Neuronal stem cell (in vitro differentiated cells): ENCODE data around the gene C10orf53.
A peak's percentile ranks its signal among the peaks of the same experiment; 100 is the strongest.

Experiments
- DNase-seq: peaks from one replicate; pipeline ENCODE4 v3.0.0-alpha.2; 2013; ENCODE audit warnings: low spot score
- H2AFZ ChIP-seq: one replicate; pipeline ENCODE4 v1.6.1; 2013; ENCODE audit warnings: mild to moderate bottlenecking, low read length, inconsistent platforms
- H2AK5ac ChIP-seq: 2 replicates; pipeline ENCODE4 v1.6.1; 2013; ENCODE audit warnings: low read depth, mild to moderate bottlenecking, inconsistent platforms, low read length, moderate library complexity, mixed read lengths
- H2BK120ac ChIP-seq: 2 replicates; pipeline ENCODE4 v1.6.1; 2013; ENCODE audit warnings: low read depth, mild to moderate bottlenecking, inconsistent platforms, low read length, moderate library complexity, mixed read lengths
- H2BK12ac ChIP-seq: one replicate; pipeline ENCODE4 v1.6.1; 2013; ENCODE audit warnings: low read length, inconsistent platforms
- H2BK15ac ChIP-seq: 2 replicates; pipeline ENCODE4 v1.6.1; 2013; ENCODE audit warnings: mild to moderate bottlenecking, low read length, inconsistent platforms, mixed read lengths
- H2BK5ac ChIP-seq: one replicate; pipeline ENCODE4 v1.6.1; 2013; ENCODE audit warnings: inconsistent platforms, mild to moderate bottlenecking, low read length, moderate library complexity
- H3K14ac ChIP-seq: one replicate; pipeline ENCODE4 v1.6.1; 2013; ENCODE audit warnings: low read length, inconsistent platforms
- H3K18ac ChIP-seq: 2 replicates; pipeline ENCODE4 v1.6.1; 2013; ENCODE audit warnings: low read length, inconsistent platforms
- H3K23ac ChIP-seq: 2 replicates; pipeline ENCODE4 v1.6.1; 2013; ENCODE audit warnings: low read depth, mild to moderate bottlenecking, mixed read lengths, low read length, inconsistent platforms; ENCODE audit not compliant: poor library complexity
- H3K27ac ChIP-seq: replicated peaks from 3 replicates; pipeline ENCODE4 v1.5.1; 2013; ENCODE audit warnings: low read length, inconsistent platforms
- H3K27me3 ChIP-seq, 3 experiments: 2 replicates each; pipeline ENCODE4 v1.6.1; 2013; ENCODE audit warnings: low read length in 3 of 3, mild to moderate bottlenecking in 2 of 3, inconsistent platforms in 1 of 3, low read depth in 1 of 3, mixed read lengths in 1 of 3, moderate library complexity in 1 of 3; ENCODE audit not compliant: control insufficient read depth in 3 of 3, insufficient read depth in 3 of 3
- H3K36me3 ChIP-seq, 2 donors: replicated peaks in 1 of 2; 2 replicates each; pipeline ENCODE4 v1.6.1; 2013; ENCODE audit warnings: low read length in 2 of 2; ENCODE audit not compliant: control insufficient read depth in 2 of 2, insufficient read depth in 2 of 2
- H3K4ac ChIP-seq: 2 replicates; pipeline ENCODE4 v1.6.1; 2013; ENCODE audit warnings: inconsistent platforms, mild to moderate bottlenecking, low read length, moderate library complexity
- H3K4me1 ChIP-seq, 2 donors: 1 replicate in 1 of 2; 2 replicates in 1 of 2; pipeline ENCODE4 v1.6.1; 2013; ENCODE audit warnings: low read length in 2 of 2, low read depth in 1 of 2; ENCODE audit not compliant: control insufficient read depth in 2 of 2, insufficient read depth in 1 of 2
- H3K4me2 ChIP-seq: one replicate; pipeline ENCODE4 v1.6.1; 2013; ENCODE audit warnings: mild to moderate bottlenecking, low read length, inconsistent platforms; ENCODE audit not compliant: insufficient read depth, poor library complexity, severe bottlenecking
- H3K4me3 ChIP-seq, 2 donors: 2 replicates each; pipeline ENCODE4 v1.5.1; 2013; ENCODE audit warnings: low read length in 2 of 2, mild to moderate bottlenecking in 2 of 2, inconsistent platforms in 1 of 2, moderate library complexity in 1 of 2
- H3K79me1 ChIP-seq: one replicate; pipeline ENCODE4 v1.6.1; 2013; ENCODE audit warnings: low read depth, mild to moderate bottlenecking, inconsistent platforms, low read length, moderate library complexity
- H3K9ac ChIP-seq: one replicate; pipeline ENCODE4 v1.6.1; 2013; ENCODE audit warnings: mild to moderate bottlenecking, low read depth, low read length, inconsistent platforms; ENCODE audit not compliant: poor library complexity
- H3K9me3 ChIP-seq, 2 donors: replicated peaks in 1 of 2; 2 replicates each; pipeline versions ENCODE3 to v1.6.1; 2013; ENCODE audit warnings: low read length in 2 of 2, mild to moderate bottlenecking in 2 of 2, inconsistent platforms in 1 of 2, low read depth in 1 of 2, mixed read lengths in 1 of 2, moderate library complexity in 1 of 2; ENCODE audit not compliant: control insufficient read depth in 2 of 2, insufficient read depth in 1 of 2
- H4K8ac ChIP-seq: one replicate; pipeline ENCODE4 v1.6.1; 2013; ENCODE audit warnings: low read depth, mild to moderate bottlenecking, inconsistent platforms, low read length, moderate library complexity
- H4K91ac ChIP-seq: one replicate; pipeline ENCODE4 v1.6.1; 2013; ENCODE audit warnings: low read length, low read depth, mild to moderate bottlenecking, inconsistent platforms; ENCODE audit not compliant: poor library complexity
- WGBS, 2 donors: extraction: QIAGEN DNeasy Blood & Tissue Kit; methylation state at CpG; one replicate each; pipeline ENCODE4 v1.1.7; 2013; ENCODE audit warnings: missing lambda C conversion rate in 2 of 2, mixed read lengths in 1 of 2; ENCODE audit not compliant: insufficient read length in 2 of 2, insufficient replicate concordance in 1 of 2; ENCODE audit errors: extremely low coverage in 2 of 2; 5-methylcytosine and 5-hydroxymethylcytosine counted together

Gene C10orf53

DNA sequence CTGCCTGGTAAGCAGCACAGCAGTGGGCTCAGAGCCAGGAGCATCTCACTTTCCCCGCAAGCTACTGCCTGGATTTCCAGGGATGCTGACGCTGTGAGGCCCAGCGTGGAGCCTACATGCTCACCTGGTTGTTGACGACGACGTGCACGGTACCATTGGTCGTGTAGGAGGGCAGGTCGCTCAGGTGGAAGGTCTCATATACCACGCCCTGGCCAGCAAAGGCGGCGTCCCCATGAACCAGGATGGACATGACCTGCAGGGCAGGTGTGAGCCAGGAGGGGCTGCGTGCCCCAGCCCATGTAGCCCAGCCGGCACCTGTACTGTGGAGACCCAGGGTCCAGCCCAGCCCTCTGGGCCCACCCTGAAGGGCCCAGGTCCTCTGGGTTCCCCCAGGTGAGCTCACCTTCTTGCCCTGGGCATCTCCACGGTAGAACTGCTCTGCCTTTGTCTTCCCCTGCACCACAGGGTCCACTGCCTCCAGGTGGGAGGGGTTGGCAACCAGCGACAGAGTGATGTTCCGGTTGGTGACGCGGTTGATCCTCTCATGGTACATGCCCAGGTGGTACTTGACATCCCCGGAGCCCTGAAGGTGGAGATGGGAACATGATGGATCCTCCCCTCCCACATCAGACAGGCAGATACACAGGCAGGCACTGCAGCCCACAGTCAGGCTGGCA, 67.3 kb downstream of the C10orf53 start:
- Histone ChIP-seq H3K14ac (peak overlapping the region; percentile 82), H3K27ac (no peak overlapping the region), H3K27me3 (no peaks in the 10 kb centered on the region), H3K4me1 (no peaks in the 10 kb centered on the region), H3K4me2 (no peak overlapping the region), H2BK12ac (peak overlapping the region; percentile 82), H3K23ac (peak overlapping the region; percentile 89), H3K36me3 (peaks cover 0 to 3% of the 10 kb centered on the region in 2 donors), H2BK15ac (peak overlapping the region; percentile 75), H2AK5ac (peak overlapping the region; percentile 13), H2BK5ac (peak overlapping the region; percentile 66), H3K79me1 (peaks cover under 1% of the 10 kb centered on the region), H3K4ac (peak overlapping the region; percentile 76), H3K9me3 (peaks cover 0 to 3% of the 10 kb centered on the region in 2 donors), H4K91ac (no peak overlapping the region), H2AFZ (no peak overlapping the region), H3K9ac (no peak overlapping the region), H4K8ac (peak overlapping the region; percentile 43), H2BK120ac (no peak overlapping the region), H3K18ac (peak overlapping the region; percentile 78), H3K4me3 (no peak overlapping the region)
- WGBS, 2 donors = no CpG with 5 or more reads among the region's 20 CpGs
- no peak for DNase-seq
